ENCODE measurements around the gene SENP6.

DNA sequence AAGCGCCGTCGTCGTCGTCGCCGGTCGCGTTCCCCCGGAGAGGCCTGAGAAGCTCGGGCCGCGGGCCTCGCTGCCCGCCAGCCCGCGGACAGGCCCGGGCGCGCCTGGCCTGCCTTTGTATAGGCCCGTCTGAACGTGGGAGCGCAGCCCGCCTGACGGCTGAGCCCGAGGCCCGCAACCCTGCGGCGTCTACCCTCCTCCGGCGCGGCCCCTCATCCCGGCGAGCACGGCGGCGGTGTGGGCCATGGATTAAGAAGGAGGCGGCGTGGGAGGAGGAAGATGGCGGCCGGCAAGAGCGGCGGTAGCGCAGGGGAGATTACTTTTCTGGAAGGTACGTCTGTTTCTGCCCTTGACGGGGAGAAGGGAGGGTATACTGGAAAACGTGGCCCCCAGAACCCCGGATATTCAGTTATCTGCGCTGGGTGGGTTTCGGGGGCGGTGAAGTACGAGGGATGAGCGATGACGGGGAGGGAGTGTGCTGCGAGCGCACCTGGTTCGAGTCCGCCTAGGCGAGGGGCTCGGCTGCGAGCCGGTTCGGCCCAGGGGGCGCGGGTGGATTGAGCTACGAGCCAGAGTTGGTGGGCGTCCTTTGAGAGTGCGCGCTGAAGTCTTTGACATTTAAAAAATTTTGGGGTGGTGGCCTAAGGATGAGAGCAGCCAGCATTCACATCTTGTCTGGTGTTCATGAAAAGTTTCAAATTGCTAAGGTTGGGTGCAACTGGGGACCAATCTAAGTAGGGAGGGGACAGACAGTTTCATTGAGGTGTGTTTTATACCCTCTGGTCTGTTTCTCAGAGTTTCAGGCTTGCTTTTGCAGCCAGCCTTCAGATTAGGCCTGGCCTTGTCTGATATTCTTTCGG, 796 bp downstream of the SENP6 start:
- TF ChIP-seq CTCF (IDR thresholded peaks at IDR 0.05; ENCODE audit: low read depth, low read length, missing input control) (no peak), MAX (IDR thresholded peaks at IDR 0.05) (no peak), GABPA (IDR thresholded peaks at IDR 0.05 in 1 of 2, conservative IDR thresholded peaks at IDR 0.05 in 1 of 2) (no peak), EGR1 (IDR thresholded peaks at IDR 0.05; ENCODE audit: low read depth in 2 of 2) (no peak), RXRA (IDR thresholded peaks at IDR 0.05) (no peak), TAF1 (conservative IDR thresholded peaks at IDR 0.05) (no peak)

All from liver (tissue), 3 donors.